Endothelial cell of umbilical vein (primary cell): Measurements from ENCODE around the gene MRTFA. TPM values are rescaled to one million over a fixed set of nuclear protein-coding genes. Genes with fewer than 3 reads are reported as not detected.

Experiments used
- BruUV-seq: library from RNA; stranded (reverse); fragments of 400-500 nt; replicated peaks from 2 replicates; lab custom pipeline; 2021; lab: Mats Ljungman, UMichigan
- CTCF ChIA-PET: fragments of 300-600, 350-600 bp; sonication (Branson Sonifier 250); formaldehyde crosslinking; loops from one replicate; lab custom pipeline; 2021; ENCODE audit warnings: antibody characterized with exemption, inconsistent platforms; lab: Charles Lee
- POLR2A ChIA-PET: fragments of 300-600, 350-600 bp; sonication (Branson Sonifier 250); formaldehyde crosslinking; loops from one replicate; lab custom pipeline; 2021; ENCODE audit warnings: antibody characterized with exemption, inconsistent platforms; lab: Charles Lee
- DNase-seq: peaks from one replicate; pipeline ENCODE4 v3.0.0-alpha.2; 2011; ENCODE audit warnings: low read depth, low spot score
- FAIRE-seq: peaks from 2 replicates; lab custom pipeline; 2011; peaks lifted over from hg19 to GRCh38; lab: Jason Lieb, UNC
- H2AFZ ChIP-seq: 2 replicates; pipeline ENCODE4 v1.6.0; 2012; ENCODE audit warnings: low read depth, low read length, control low read depth, inconsistent platforms
- H3K27ac ChIP-seq: 2 replicates; pipeline ENCODE4 v1.5.1; 2011; ENCODE audit warnings: low read depth, mild to moderate bottlenecking, control low read depth, low read length, moderate library complexity; ENCODE audit not compliant: insufficient read depth
- H3K27me3 ChIP-seq, 2 experiments: 2 replicates each; pipeline versions ENCODE4 v1.6.0 to v1.6.1; 2011; ENCODE audit warnings: low read length in 2 of 2, mixed read lengths in 1 of 2; ENCODE audit not compliant: control insufficient read depth in 2 of 2, insufficient read depth in 2 of 2
- H3K36me3 ChIP-seq, 2 experiments: 2 replicates in 1 of 2; 3 replicates in 1 of 2; pipeline ENCODE4 v1.5.1; 2011; ENCODE audit warnings: low read length in 2 of 2, mild to moderate bottlenecking in 1 of 2, moderate library complexity in 1 of 2; ENCODE audit not compliant: control insufficient read depth in 2 of 2, insufficient read depth in 2 of 2; ENCODE audit errors: extremely low read depth in 1 of 2
- H3K4me1 ChIP-seq: 3 replicates; pipeline ENCODE4 v1.5.1; 2011; ENCODE audit warnings: mild to moderate bottlenecking, low read length; ENCODE audit not compliant: control insufficient read depth, insufficient read depth; ENCODE audit errors: extremely low read depth
- H3K4me2 ChIP-seq: 2 replicates; pipeline ENCODE4 v1.6.1; 2011; ENCODE audit warnings: low read length, control low read depth, mixed read lengths; ENCODE audit not compliant: insufficient read depth
- H3K4me3 ChIP-seq, 3 experiments: fragments of 200-600 bp in 1 of 3; sonication (generic), shearing (Covaris generic) in 1 of 3; replicated peaks in 1 of 3; 2 replicates each; pipeline ENCODE4 v1.5.1; 2011 to 2016; ENCODE audit warnings: control low read depth in 3 of 3, low read length in 3 of 3, mild to moderate bottlenecking in 2 of 3, inconsistent platforms in 1 of 3, low read depth in 1 of 3, moderate library complexity in 1 of 3; ENCODE audit not compliant: insufficient read depth in 1 of 3
- H3K79me2 ChIP-seq: 2 replicates; pipeline ENCODE4 v1.6.0; 2012; ENCODE audit warnings: low read length, inconsistent platforms; ENCODE audit not compliant: control insufficient read depth, insufficient read depth
- H3K9ac ChIP-seq: replicated peaks from 2 replicates; pipeline ENCODE3; 2011; ENCODE audit warnings: low read length, control low read depth; ENCODE audit not compliant: insufficient read depth; ENCODE audit errors: extremely low read depth
- H3K9me1 ChIP-seq: replicated peaks from 3 replicates; pipeline ENCODE4 v1.6.0; 2011; ENCODE audit warnings: mild to moderate bottlenecking, low read length; ENCODE audit not compliant: control insufficient read depth, insufficient read depth; ENCODE audit errors: extremely low read depth
- H3K9me3 ChIP-seq: replicated peaks from 2 replicates; pipeline ENCODE4 v1.5.1; 2012; ENCODE audit warnings: low read length, inconsistent platforms; ENCODE audit not compliant: control insufficient read depth, insufficient read depth
- H4K20me1 ChIP-seq: replicated peaks from 2 replicates; pipeline ENCODE3; 2011; ENCODE audit warnings: mild to moderate bottlenecking, low read length; ENCODE audit not compliant: control insufficient read depth, insufficient read depth; ENCODE audit errors: extremely low read depth
- EZH2 ChIP-seq: IDR thresholded peaks from 2 replicates; pipeline ENCODE4 v1.6.1; 2012; ENCODE audit warnings: borderline replicate concordance, low read depth, mild to moderate bottlenecking, moderate library complexity, low read length, inconsistent platforms; ENCODE audit not compliant: severe bottlenecking
- FOS ChIP-seq: IDR thresholded peaks from 2 replicates; pipeline ENCODE4 v1.6.1; 2011; ENCODE audit warnings: mild to moderate bottlenecking, low read length, moderate library complexity, borderline replicate concordance; ENCODE audit not compliant: insufficient read depth
- GATA2 ChIP-seq: IDR thresholded peaks from 2 replicates; pipeline ENCODE4 v1.7.0; 2011; ENCODE audit warnings: low read depth, mild to moderate bottlenecking, moderate library complexity, mixed read lengths, low read length; ENCODE audit not compliant: insufficient read length, insufficient read depth
- MYC ChIP-seq: IDR thresholded peaks from one replicate; pipeline ENCODE4 v1.6.1; 2011; ENCODE audit warnings: mild to moderate bottlenecking, low read depth, low read length
- POLR2AphosphoS5 ChIP-seq: IDR thresholded peaks from 2 replicates; pipeline ENCODE4 v1.6.1; 2012; ENCODE audit warnings: low read depth, mild to moderate bottlenecking, control low read depth, low read length, moderate library complexity; ENCODE audit not compliant: insufficient read depth
- dilution Hi-C: fragments of 300-500 bp; cut with MboI; formaldehyde crosslinking; loops from one replicate; pipeline ENCODE4 v1.15.0; 2019; ENCODE audit warnings: low sequenced_read_pairs; ENCODE audit not compliant: extremely low pct_ligation_motif_present
- intact Hi-C: fragments of 100-400 bp; cut with micrococcal nuclease; formaldehyde crosslinking; loops from one replicate; pipeline ENCODE4 v1.10.0; 2022
- polyA plus RNA-seq, 4 experiments: library from polyadenylated mRNA; depleted of rRNA in 3 of 4; stranded (reverse) in 3 of 4; unstranded in 1 of 4; fragments of >200 nt; gene quantifications; 2 replicates each; pipeline versions ENCODE4 v1.2.1 to v1.2.3, GENCODE V29; 2011 to 2012; ENCODE audit warnings: missing spikeins in 1 of 4
- total RNA-seq: library from RNA; stranded (reverse); gene quantifications from 2 replicates; pipeline ENCODE4 v1.2.3, GENCODE V29; 2021
- TF ChIP-seq, protein P1 (sequence below): IDR thresholded peaks from 2 replicates; pipeline ENCODE4 v1.6.1; 2011; ENCODE audit not compliant: insufficient read depth, insufficient read length

The MRTFA gene
- total and polyA plus RNA-seq, 2 donors (not counting 3 experiments of a cell fraction or from before 2014, with no cell fraction given) = 13.6 to 44.1 TPM

DNA sequence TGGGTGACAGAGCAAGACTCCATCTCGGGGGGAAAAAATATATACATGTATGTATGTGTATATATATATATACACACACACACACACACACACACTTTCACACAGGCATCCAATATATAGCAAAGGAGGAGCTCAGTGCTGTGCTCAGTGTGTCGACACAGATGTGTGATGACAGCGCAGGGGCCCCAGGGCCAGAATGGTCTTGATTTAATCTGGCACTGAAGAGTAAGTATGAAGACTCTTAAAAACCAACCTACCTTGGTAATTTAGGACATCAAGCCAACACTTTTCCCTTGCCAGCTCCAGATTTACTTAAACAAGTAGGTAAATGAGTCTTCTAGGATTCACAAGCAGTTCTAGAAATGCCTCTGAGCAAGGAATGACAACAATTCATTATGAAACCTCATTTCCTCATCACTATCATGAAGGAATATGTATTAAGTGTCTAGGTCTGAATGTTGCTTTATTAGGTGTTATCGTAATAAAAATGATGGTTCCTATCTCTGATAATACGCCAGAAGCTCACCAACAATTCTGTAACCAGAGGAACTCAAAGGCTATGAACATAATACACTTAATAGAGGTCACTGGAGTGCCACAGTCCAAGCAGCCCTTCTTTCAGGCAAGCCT is 194.6 kb downstream of the MRTFA start:
- Histone ChIP-seq H4K20me1 (no peaks in the 10 kb centered on the region), H3K9me1 (no peaks in the 10 kb centered on the region), H3K4me2 (no peak overlapping the region), H3K36me3 (no peaks in the 10 kb centered on the region), H3K9me3 (no peaks in the 10 kb centered on the region), H2AFZ (no peak overlapping the region), H3K27me3 (no peaks in the 10 kb centered on the region), H3K79me2 (no peaks in the 10 kb centered on the region), H3K4me1 (no peaks in the 10 kb centered on the region), H3K27ac (no peak overlapping the region), H3K9ac (no peak overlapping the region), H3K4me3 (no peak overlapping the region)
- ChIA-PET CTCF (no interaction called here), POLR2A (no interaction called here)
- no peak for TF ChIP-seq GATA2
- TF ChIP-seq EZH2 = no peak
- TF ChIP-seq POLR2AphosphoS5 = no peak
- TF ChIP-seq, protein P1, sequence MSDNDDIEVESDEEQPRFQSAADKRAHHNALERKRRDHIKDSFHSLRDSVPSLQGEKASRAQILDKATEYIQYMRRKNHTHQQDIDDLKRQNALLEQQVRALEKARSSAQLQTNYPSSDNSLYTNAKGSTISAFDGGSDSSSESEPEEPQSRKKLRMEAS = no peak
- TF ChIP-seq FOS = no peak
- no peak for TF ChIP-seq MYC
- intact Hi-C loops (no loop called here), dilution Hi-C loops (no loop called here)
- BruUV-seq = no TSS peak
- FAIRE-seq (no peak), DNase-seq (no peak)
